Stimulated activated CD8-positive, alpha-beta memory T cell treated with anti-CD3 and anti-CD28 coated beads, Interleukin-12 subunit alpha, Interleukin-12 subunit beta, amount 100 ng/mL, for 1 hour (primary cell): ENCODE results near the gene CCDC179.

Experiments used
- DNase-seq: peaks from one replicate; pipeline ENCODE4 v3.0.0-alpha.2; 2020; ENCODE audit warnings: low read depth

Gene CCDC179

DNA sequence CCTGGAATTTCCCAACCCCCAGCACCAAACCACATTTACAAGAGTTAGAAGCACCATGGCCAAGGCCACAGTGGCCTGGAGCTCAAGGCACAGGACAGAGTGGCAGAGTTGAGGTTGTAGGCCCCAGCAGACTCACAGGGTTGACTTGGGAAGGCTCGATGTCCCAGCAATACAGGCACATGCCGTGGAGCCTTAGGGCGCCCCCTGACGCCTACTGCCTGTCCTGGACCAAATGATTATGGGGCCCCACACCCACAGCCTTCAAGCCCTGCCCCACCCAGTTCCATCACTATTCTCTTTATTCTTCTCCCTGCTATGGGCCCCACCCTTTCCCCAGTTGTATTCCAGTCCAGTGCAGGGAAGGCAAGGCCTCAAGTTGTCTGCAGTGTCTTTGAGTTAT is at the start of gene CCDC179:
Gene CCDC179, minus strand, starts transcription at position 234 of the 400 bp plus-strand sequence. Its CDS starts 53 bp downstream, at position 181.
- DNase-seq, result no peak

GRCh38 chr11:22903782-22904181 is 43.5 kb upstream of the CCDC179 start:
- DNase-seq, result no peak

- DNase-seq, result no peak
Measured at GRCh38 chr11:22901603-22902002, 41.3 kb upstream of the CCDC179 start.

GRCh38 chr11:22900764-22901486 is 40.7 kb upstream of the CCDC179 start:
- no peak for DNase-seq

GRCh38 chr11:22898036-22898435 is 37.8 kb upstream of the CCDC179 start:
- no peak for DNase-seq

- no peak for DNase-seq
Measured at GRCh38 chr11:22890227-22890626, 30.0 kb upstream of the CCDC179 start.

DNA sequence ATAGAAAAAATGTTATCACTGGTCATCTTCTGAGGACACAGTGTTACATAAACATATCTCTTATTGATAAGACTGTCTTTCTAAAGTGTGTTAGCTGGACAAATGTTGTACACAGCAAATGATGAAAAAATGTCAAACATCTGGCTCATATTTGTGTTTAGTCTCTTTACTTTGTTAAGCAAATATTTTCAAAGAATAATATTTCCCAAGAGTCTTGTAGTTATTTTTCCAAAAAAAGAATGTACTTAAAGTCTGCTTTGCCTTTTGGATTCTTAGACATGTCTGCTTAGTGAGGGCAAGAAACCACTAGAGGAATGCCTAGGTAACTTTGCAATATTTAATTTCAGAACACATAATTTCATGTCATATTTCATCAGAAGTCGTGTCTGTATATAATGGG is 23.9 kb upstream of the CCDC179 start:
- no peak for DNase-seq

GRCh38 chr11:22879630-22880029 is 19.4 kb upstream of the CCDC179 start:
- DNase-seq, result no peak

DNA sequence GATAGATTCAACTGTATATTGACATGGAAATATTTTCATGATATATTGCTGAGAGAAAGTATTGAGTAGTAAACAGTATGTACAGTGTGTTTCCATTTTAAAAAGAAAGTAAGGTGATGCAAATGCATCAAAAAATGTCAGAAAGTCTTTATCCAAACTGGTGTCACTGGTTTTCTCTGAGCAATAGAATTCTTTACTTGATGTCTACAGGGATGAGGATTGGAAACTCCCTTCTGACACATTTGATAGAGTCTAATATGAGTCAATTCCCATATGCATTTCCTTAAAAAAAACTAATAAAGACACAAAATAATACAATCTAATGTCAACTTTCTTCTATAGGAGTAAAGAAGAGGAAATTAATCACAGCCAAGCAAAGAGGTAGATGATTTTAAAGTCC is 18.3 kb upstream of the CCDC179 start:
- no peak for DNase-seq

DNA sequence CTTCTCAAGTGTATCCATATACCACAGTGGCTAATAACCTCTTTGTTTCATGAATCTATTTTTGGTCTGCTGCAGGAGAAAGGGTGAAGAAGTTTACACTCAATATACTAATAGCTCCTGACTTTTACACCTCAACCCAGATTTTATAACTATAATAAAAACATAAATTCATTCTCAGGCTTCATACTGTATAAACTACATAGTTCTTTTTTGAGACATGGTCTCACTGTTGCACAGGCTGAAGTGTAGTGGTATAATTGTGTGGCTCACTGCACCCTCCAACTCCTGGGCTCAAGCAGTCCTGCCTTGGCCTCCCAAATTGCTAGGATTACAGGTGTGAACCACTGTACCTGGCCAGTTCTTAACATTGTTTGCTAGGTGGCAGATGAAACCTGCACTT is 17.8 kb upstream of the CCDC179 start:
- no peak for DNase-seq

GRCh38 chr11:22875869-22876473 is 15.7 kb upstream of the CCDC179 start:
- peak; percentile 43 for DNase-seq

- no peak for DNase-seq
Measured at GRCh38 chr11:22869325-22869724, 9.1 kb upstream of the CCDC179 start.

- DNase-seq, result no peak
Measured at GRCh38 chr11:22859756-22860155, 518 bp downstream of the CCDC179 start.

DNA sequence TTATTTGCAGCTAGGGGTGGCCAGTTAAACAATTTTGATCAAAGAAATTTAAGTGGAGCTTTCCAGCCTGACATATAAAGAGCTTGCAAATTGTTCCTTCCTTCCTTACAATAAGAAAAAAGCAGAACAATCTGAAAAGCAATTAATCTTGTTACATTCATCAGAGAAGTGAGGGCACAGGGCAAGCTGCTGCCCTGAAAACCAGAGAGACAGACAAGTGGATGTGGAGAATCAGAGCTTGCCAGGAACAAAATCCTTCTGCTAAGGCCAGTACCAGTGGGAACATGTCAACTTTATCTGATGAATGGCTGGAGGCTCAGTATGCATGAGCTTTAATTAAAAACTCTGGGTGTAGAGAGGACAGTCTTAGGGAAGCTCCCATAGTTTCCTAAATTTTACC is 8.8 kb downstream of the CCDC179 start:
- no peak for DNase-seq

DNA sequence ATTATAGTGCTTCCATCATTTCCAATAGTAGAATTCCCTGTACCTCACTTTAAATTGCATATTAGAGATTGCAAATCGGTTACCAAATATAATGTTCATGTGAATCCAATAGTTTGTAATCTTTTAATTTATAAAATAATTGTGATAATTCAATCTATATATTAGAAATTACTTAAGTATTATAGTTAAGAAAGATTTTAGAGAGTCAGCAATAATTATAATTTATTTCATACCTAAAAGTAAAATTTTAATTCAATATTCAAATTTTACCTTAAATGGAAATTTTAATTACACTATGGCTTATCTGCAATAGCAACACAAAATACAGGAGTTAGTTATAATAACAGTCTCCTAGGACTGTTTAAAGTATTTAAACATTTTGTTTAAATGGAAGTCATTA is 13.5 kb downstream of the CCDC179 start:
- no peak for DNase-seq

GRCh38 chr11:22832315-22833015 is 27.8 kb downstream of the CCDC179 start:
- no peak for DNase-seq

DNA sequence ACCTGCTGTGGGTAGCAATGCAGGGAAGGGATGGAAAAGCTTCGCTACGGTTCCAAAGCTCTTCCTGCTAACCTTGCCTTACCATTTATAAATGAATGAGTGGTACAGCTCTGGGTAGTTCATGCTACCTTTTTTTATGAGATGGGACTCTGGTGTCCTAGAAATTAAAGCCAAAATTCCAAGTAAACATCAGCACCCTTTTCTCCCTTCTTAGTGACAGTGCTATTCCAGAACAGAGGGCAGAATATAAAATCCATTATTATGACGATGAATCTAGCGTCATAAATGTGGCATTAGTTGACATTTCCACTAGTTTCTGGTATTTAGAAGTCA is 30.2 kb downstream of the CCDC179 start:
- DNase-seq, result no peak

DNA sequence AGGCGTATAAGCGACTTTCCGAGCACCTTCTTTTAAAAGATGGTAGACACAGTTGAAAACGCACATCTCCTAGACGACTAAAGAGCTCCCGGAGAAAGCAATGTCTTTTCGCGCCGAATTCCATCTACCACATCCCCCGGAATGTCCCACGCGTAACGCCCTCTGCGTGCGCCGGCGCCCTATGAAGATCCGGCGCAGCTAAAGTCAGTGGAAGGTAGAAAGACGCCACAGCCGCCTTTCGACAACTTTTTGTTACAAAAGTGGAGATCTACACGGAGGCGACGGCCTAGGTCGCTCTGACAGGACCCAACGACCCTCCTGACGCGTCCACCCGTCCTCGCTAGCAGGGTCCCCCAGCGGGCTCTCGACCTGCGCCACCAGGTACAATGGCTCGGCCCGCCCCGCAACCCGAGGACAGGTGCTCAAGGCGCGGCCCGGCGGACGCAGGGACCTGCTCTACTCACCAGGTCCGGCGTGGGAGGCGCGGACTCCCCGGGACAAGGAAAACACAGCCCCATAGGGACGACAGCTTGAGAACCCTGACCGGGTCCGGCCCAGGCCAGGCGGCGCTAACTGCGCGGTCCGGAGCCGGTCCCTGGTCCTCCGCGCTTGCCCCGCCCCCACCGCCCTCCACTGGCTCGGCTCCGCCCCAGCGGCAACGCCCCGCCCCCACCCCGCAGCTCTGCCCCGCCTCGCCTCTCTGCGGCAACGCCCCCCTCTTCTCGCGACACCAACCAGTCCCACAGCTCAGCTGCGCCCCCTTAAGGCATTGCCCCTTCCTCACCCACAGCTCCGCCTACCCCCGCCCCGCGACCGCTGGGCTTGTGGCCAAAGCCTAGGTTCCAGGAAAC is 30.8 kb downstream of the CCDC179 start, which contains the start of gene SVIP:
Gene SVIP, minus strand, starts transcription at position 571 of the 851 bp plus-strand sequence. Its CDS starts 53 bp downstream, at position 518.
- peak; percentile 87 for DNase-seq

- no peak for DNase-seq
Measured at GRCh38 chr11:22828373-22828772, 31.9 kb downstream of the CCDC179 start.

DNA sequence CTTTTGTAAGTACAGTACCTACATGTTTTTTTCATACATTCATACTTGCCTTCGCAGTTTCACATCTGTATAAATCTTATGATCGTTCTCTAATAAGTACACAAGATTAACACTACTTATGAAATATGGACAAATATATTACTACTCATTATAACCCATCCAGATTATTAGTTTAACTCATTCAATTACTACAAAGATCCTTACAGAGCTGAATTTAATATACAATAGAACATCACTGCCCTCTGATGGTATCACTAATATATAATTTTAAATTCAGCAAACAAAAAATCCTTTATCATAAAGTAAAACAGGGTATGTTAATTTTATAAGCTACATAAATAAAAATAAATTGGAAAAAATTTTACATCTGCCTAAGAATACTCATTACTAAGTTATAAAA is 38.1 kb downstream of the CCDC179 start:
- no peak for DNase-seq

DNA sequence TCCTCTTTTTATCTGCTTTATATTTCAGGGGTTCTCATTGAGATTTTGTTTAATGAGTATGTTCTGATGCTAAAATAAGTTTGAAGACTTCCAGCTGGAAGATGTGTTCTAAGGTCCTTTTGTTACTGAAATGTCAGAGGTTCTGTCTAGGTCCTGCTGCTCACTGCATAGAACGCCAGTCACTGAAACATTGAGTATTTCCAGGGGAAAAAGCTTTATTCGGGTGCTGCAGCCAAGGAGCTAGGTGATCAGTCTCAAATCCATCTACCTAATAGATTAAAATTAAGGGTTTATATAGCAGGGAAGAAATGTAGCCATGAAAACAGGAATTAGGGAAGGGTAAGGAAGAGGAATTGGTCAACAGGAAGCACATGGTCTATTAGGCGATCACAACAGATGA is 50.4 kb downstream of the CCDC179 start:
- DNase-seq, result no peak

DNA sequence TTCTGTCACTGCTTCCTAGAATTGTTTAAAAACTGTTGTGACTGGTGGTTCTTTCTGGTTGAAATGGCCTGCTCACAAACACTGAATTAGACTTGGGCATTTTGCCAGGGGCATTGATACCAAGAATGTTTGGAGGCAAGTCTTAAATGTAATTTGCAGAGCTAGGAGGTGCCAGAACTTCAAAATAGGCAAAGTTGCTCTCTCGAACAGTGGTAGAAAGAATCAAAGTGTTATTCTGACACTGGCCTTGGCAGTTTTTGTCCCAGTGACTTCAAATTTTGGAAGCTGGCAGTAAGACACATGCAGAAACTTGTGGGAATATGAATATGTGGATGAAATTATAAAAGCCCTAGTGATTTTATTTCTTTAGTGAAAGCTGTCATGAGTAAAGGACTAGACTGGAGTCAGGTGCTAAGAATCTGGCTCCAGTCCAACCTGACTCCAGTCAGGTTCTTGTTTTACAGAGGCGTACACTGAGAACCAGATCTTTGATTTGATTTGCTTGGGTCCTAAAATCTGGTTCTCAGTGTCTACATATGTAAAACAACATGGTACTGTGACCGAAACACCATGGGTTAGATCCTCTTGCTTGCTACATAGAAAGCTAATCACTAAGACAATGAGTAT is 51.6 kb downstream of the CCDC179 start:
- DNase-seq, result no peak
